Endothelial cell of umbilical vein (primary cell): ENCODE results near the gene TMEM120B. TPM values are rescaled to one million over a fixed set of nuclear protein-coding genes. Genes with fewer than 3 reads are reported as not detected.

Source experiments
- BruUV-seq: library from RNA; stranded (reverse); fragments of 400-500 nt; replicated peaks from 2 replicates; lab custom pipeline; 2021; lab: Mats Ljungman, UMichigan
- CTCF ChIA-PET: fragments of 300-600, 350-600 bp; sonication (Branson Sonifier 250); formaldehyde crosslinking; loops from one replicate; lab custom pipeline; 2021; ENCODE audit warnings: antibody characterized with exemption, inconsistent platforms; lab: Charles Lee
- POLR2A ChIA-PET: fragments of 300-600, 350-600 bp; sonication (Branson Sonifier 250); formaldehyde crosslinking; loops from one replicate; lab custom pipeline; 2021; ENCODE audit warnings: antibody characterized with exemption, inconsistent platforms; lab: Charles Lee
- DNase-seq: peaks from one replicate; pipeline ENCODE4 v3.0.0-alpha.2; 2011; ENCODE audit warnings: low read depth, low spot score
- FAIRE-seq: peaks from 2 replicates; lab custom pipeline; 2011; peaks lifted over from hg19 to GRCh38; lab: Jason Lieb, UNC
- H2AFZ ChIP-seq: 2 replicates; pipeline ENCODE4 v1.6.0; 2012; ENCODE audit warnings: low read depth, low read length, control low read depth, inconsistent platforms
- H3K27ac ChIP-seq: 2 replicates; pipeline ENCODE4 v1.5.1; 2011; ENCODE audit warnings: low read depth, mild to moderate bottlenecking, control low read depth, low read length, moderate library complexity; ENCODE audit not compliant: insufficient read depth
- H3K27me3 ChIP-seq, 2 experiments: 2 replicates each; pipeline versions ENCODE4 v1.6.0 to v1.6.1; 2011; ENCODE audit warnings: low read length in 2 of 2, mixed read lengths in 1 of 2; ENCODE audit not compliant: control insufficient read depth in 2 of 2, insufficient read depth in 2 of 2
- H3K36me3 ChIP-seq, 2 experiments: 2 replicates in 1 of 2; 3 replicates in 1 of 2; pipeline ENCODE4 v1.5.1; 2011; ENCODE audit warnings: low read length in 2 of 2, mild to moderate bottlenecking in 1 of 2, moderate library complexity in 1 of 2; ENCODE audit not compliant: control insufficient read depth in 2 of 2, insufficient read depth in 2 of 2; ENCODE audit errors: extremely low read depth in 1 of 2
- H3K4me1 ChIP-seq: 3 replicates; pipeline ENCODE4 v1.5.1; 2011; ENCODE audit warnings: mild to moderate bottlenecking, low read length; ENCODE audit not compliant: control insufficient read depth, insufficient read depth; ENCODE audit errors: extremely low read depth
- H3K4me2 ChIP-seq: 2 replicates; pipeline ENCODE4 v1.6.1; 2011; ENCODE audit warnings: low read length, control low read depth, mixed read lengths; ENCODE audit not compliant: insufficient read depth
- H3K4me3 ChIP-seq, 3 experiments: fragments of 200-600 bp in 1 of 3; sonication (generic), shearing (Covaris generic) in 1 of 3; replicated peaks in 1 of 3; 2 replicates each; pipeline ENCODE4 v1.5.1; 2011 to 2016; ENCODE audit warnings: control low read depth in 3 of 3, low read length in 3 of 3, mild to moderate bottlenecking in 2 of 3, inconsistent platforms in 1 of 3, low read depth in 1 of 3, moderate library complexity in 1 of 3; ENCODE audit not compliant: insufficient read depth in 1 of 3
- H3K79me2 ChIP-seq: 2 replicates; pipeline ENCODE4 v1.6.0; 2012; ENCODE audit warnings: low read length, inconsistent platforms; ENCODE audit not compliant: control insufficient read depth, insufficient read depth
- H3K9ac ChIP-seq: replicated peaks from 2 replicates; pipeline ENCODE3; 2011; ENCODE audit warnings: low read length, control low read depth; ENCODE audit not compliant: insufficient read depth; ENCODE audit errors: extremely low read depth
- H3K9me1 ChIP-seq: replicated peaks from 3 replicates; pipeline ENCODE4 v1.6.0; 2011; ENCODE audit warnings: mild to moderate bottlenecking, low read length; ENCODE audit not compliant: control insufficient read depth, insufficient read depth; ENCODE audit errors: extremely low read depth
- H3K9me3 ChIP-seq: replicated peaks from 2 replicates; pipeline ENCODE4 v1.5.1; 2012; ENCODE audit warnings: low read length, inconsistent platforms; ENCODE audit not compliant: control insufficient read depth, insufficient read depth
- H4K20me1 ChIP-seq: replicated peaks from 2 replicates; pipeline ENCODE3; 2011; ENCODE audit warnings: mild to moderate bottlenecking, low read length; ENCODE audit not compliant: control insufficient read depth, insufficient read depth; ENCODE audit errors: extremely low read depth
- EZH2 ChIP-seq: IDR thresholded peaks from 2 replicates; pipeline ENCODE4 v1.6.1; 2012; ENCODE audit warnings: borderline replicate concordance, low read depth, mild to moderate bottlenecking, moderate library complexity, low read length, inconsistent platforms; ENCODE audit not compliant: severe bottlenecking
- FOS ChIP-seq: IDR thresholded peaks from 2 replicates; pipeline ENCODE4 v1.6.1; 2011; ENCODE audit warnings: mild to moderate bottlenecking, low read length, moderate library complexity, borderline replicate concordance; ENCODE audit not compliant: insufficient read depth
- GATA2 ChIP-seq: IDR thresholded peaks from 2 replicates; pipeline ENCODE4 v1.7.0; 2011; ENCODE audit warnings: low read depth, mild to moderate bottlenecking, moderate library complexity, mixed read lengths, low read length; ENCODE audit not compliant: insufficient read length, insufficient read depth
- JUN ChIP-seq: IDR thresholded peaks from 2 replicates; pipeline ENCODE4 v1.6.1; 2011; ENCODE audit warnings: borderline replicate concordance, low read depth; ENCODE audit not compliant: insufficient read length, insufficient read depth
- MYC ChIP-seq: IDR thresholded peaks from one replicate; pipeline ENCODE4 v1.6.1; 2011; ENCODE audit warnings: mild to moderate bottlenecking, low read depth, low read length
- POLR2A ChIP-seq: IDR thresholded peaks from 2 replicates; pipeline ENCODE4 v1.6.1; 2012; ENCODE audit warnings: low read depth, mild to moderate bottlenecking, control low read depth, low read length
- POLR2AphosphoS5 ChIP-seq: IDR thresholded peaks from 2 replicates; pipeline ENCODE4 v1.6.1; 2012; ENCODE audit warnings: low read depth, mild to moderate bottlenecking, control low read depth, low read length, moderate library complexity; ENCODE audit not compliant: insufficient read depth
- dilution Hi-C: fragments of 300-500 bp; cut with MboI; formaldehyde crosslinking; loops from one replicate; pipeline ENCODE4 v1.15.0; 2019; ENCODE audit warnings: low sequenced_read_pairs; ENCODE audit not compliant: extremely low pct_ligation_motif_present
- intact Hi-C: fragments of 100-400 bp; cut with micrococcal nuclease; formaldehyde crosslinking; loops from one replicate; pipeline ENCODE4 v1.10.0; 2022
- polyA plus RNA-seq, 4 experiments: library from polyadenylated mRNA; depleted of rRNA in 3 of 4; stranded (reverse) in 3 of 4; unstranded in 1 of 4; fragments of >200 nt; gene quantifications; 2 replicates each; pipeline versions ENCODE4 v1.2.1 to v1.2.3, GENCODE V29; 2011 to 2012; ENCODE audit warnings: missing spikeins in 1 of 4
- total RNA-seq: library from RNA; stranded (reverse); gene quantifications from 2 replicates; pipeline ENCODE4 v1.2.3, GENCODE V29; 2021
- TF ChIP-seq, protein P1 (sequence below), 2 donors: IDR thresholded peaks; 1 replicate in 1 of 2; 2 replicates in 1 of 2; pipeline ENCODE4 v1.5.1; 2011; ENCODE audit warnings: low read length in 2 of 2, mild to moderate bottlenecking in 2 of 2, moderate library complexity in 2 of 2, control low read depth in 1 of 2, inconsistent platforms in 1 of 2, low read depth in 1 of 2; ENCODE audit not compliant: insufficient read depth in 1 of 2; ENCODE audit errors: extremely low read depth in 1 of 2
- TF ChIP-seq, protein P2 (sequence below): IDR thresholded peaks from 2 replicates; pipeline ENCODE4 v1.6.1; 2011; ENCODE audit not compliant: insufficient read depth, insufficient read length

Gene TMEM120B
- total and polyA plus RNA-seq, 2 donors (not counting 3 experiments of a cell fraction or from before 2014, with no cell fraction given), result 10.4 to 12.8 TPM

DNA sequence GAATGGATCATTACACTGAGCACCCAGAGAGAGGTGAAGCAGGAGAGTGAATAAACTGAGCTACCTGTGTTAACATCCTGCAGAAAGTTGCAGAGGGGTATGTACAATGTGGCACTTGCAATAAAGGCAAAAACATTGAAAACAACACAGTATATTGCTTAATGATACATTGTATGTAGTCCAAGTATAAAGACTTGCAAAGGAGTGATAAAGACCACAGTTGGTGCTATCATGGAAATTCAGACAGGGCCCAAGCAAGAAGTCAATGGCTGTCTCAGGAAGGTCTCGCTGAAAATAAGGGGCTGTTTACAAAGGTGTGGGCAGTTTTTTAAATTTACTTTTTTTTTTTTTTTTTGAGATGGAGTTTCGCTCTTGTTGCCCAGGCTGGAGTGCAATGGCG lies 10.0 kb downstream of the TMEM120B start:
- DNase-seq, result no peak
- H3K4me3 ChIP-seq, result no peak overlapping the region
- H3K9me1 ChIP-seq, result no peaks in the 10 kb centered on the region
- no peaks in the 10 kb centered on the region for H3K27me3 ChIP-seq
- dilution Hi-C loops (no loop called here), intact Hi-C loops (no loop called here)
- peaks cover 7% of the 10 kb centered on the region for H3K4me1 ChIP-seq
- H3K4me2 ChIP-seq, result no peak overlapping the region
- peaks cover 2% of the 10 kb centered on the region for H3K79me2 ChIP-seq
- TF ChIP-seq JUN (no peak), POLR2AphosphoS5 (no peak), FOS (no peak), EZH2 (no peak), MYC (no peak), GATA2 (no peak), POLR2A (no peak)
- TF ChIP-seq, protein P1, sequence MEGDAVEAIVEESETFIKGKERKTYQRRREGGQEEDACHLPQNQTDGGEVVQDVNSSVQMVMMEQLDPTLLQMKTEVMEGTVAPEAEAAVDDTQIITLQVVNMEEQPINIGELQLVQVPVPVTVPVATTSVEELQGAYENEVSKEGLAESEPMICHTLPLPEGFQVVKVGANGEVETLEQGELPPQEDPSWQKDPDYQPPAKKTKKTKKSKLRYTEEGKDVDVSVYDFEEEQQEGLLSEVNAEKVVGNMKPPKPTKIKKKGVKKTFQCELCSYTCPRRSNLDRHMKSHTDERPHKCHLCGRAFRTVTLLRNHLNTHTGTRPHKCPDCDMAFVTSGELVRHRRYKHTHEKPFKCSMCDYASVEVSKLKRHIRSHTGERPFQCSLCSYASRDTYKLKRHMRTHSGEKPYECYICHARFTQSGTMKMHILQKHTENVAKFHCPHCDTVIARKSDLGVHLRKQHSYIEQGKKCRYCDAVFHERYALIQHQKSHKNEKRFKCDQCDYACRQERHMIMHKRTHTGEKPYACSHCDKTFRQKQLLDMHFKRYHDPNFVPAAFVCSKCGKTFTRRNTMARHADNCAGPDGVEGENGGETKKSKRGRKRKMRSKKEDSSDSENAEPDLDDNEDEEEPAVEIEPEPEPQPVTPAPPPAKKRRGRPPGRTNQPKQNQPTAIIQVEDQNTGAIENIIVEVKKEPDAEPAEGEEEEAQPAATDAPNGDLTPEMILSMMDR (IDR thresholded peaks at IDR 0.05; ENCODE audit: extremely low read depth in 1 of 2, insufficient read depth in 1 of 2, low read depth in 1 of 2, low read length in 2 of 2), result no peak
- TF ChIP-seq, protein P2, sequence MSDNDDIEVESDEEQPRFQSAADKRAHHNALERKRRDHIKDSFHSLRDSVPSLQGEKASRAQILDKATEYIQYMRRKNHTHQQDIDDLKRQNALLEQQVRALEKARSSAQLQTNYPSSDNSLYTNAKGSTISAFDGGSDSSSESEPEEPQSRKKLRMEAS, result no peak
- no TSS peak for BruUV-seq
- H3K27ac ChIP-seq, result no peak overlapping the region
- H3K9ac ChIP-seq, result no peak overlapping the region
- no peak for FAIRE-seq
- H3K36me3 ChIP-seq, result no peaks in the 10 kb centered on the region
- ChIA-PET CTCF (no interaction called here), POLR2A (no interaction called here)
- H4K20me1 ChIP-seq, result no peaks in the 10 kb centered on the region
- H2AFZ ChIP-seq, result no peak overlapping the region
- H3K9me3 ChIP-seq, result no peaks in the 10 kb centered on the region
